Measurements from ENCODE around the gene TTLL1. TPM values are rescaled to one million over a fixed set of nuclear protein-coding genes. Genes with fewer than 3 reads are reported as not detected.

The TTLL1 gene
- total RNA-seq, 1 experiment from 2014 or later, result 5.5 TPM

- ChIA-PET POLR2A (interaction anchor here (1.1 kb wide), 1 partner anchor 27 kb away, joined by 4 read pairs; the partner anchor contains the start of gene PACSIN2), CTCF (interaction anchor here (0.7 to 1.6 kb wide), 4 partner anchors 8 to 175 kb away, joined by 3 to 5 read pairs (median 4); no protein-coding TSS in a partner anchor)
- H3K27me3 Mint-ChIP-seq (ENCODE audit: low read depth), result no peaks in the 10 kb centered on the region; the same call in 1 of the 2 replicates
- no peak overlapping the region for H3K4me3 Mint-ChIP-seq
- ATAC-seq (no peak), DNase-seq (ENCODE audit: low spot score) (no peak)
- peak overlapping the region; percentile 55 for H3K27ac Mint-ChIP-seq
- no peaks in the 10 kb centered on the region for H3K9me3 Mint-ChIP-seq
- TF ChIP-seq ZBTB43 (CRISPR knock-in tag; IDR thresholded peaks at IDR 0.05) (no peak), ZNF532 (CRISPR knock-in tag; IDR thresholded peaks at IDR 0.05; ENCODE audit: borderline replicate concordance) (no peak), JUN (CRISPR knock-in tag; IDR thresholded peaks at IDR 0.05) (no peak), ARID4B (CRISPR knock-in tag; IDR thresholded peaks at IDR 0.05; ENCODE audit: borderline replicate concordance) (no peak), JAZF1 (CRISPR knock-in tag; IDR thresholded peaks at IDR 0.05) (no peak), IRF2 (CRISPR knock-in tag; IDR thresholded peaks at IDR 0.05; ENCODE audit: borderline replicate concordance, low read depth) (no peak), AR (CRISPR knock-in tag; IDR thresholded peaks at IDR 0.05) (no peak), MXD4 (CRISPR knock-in tag; IDR thresholded peaks at IDR 0.05; ENCODE audit: borderline replicate concordance) (no peak), CTCF (IDR thresholded peaks at IDR 0.05) (no peak), SMAD3 (CRISPR knock-in tag; IDR thresholded peaks at IDR 0.05; ENCODE audit: borderline replicate concordance) (no peak), CDX4 (CRISPR knock-in tag; IDR thresholded peaks at IDR 0.05; ENCODE audit: borderline replicate concordance) (no peak)
- peaks cover 6% of the 10 kb centered on the region; the same call in 1 of the 2 replicates for H3K4me1 Mint-ChIP-seq
- no peaks in the 10 kb centered on the region for H3K36me3 Mint-ChIP-seq
These were observed 47.0 kb downstream of the TTLL1 start for GRCh38 chr22:43042101-43042780.
